ENCODE data around the gene TCF7. TPM values are rescaled to one million over a fixed set of nuclear protein-coding genes. Genes with fewer than 3 reads are reported as not detected.

Gene TCF7
- total RNA-seq, 1 experiment from 2014 or later: 18.2 TPM

- Histone ChIP-seq H3K23ac (ENCODE audit: insufficient read length, low read depth, low read length) (no peak overlapping the region), H3K9ac (ENCODE audit: extremely low read depth, insufficient read length, low read length) (no peak overlapping the region), H3K23me2 (ENCODE audit: insufficient read length, low read depth, low read length, poor library complexity, severe bottlenecking) (peaks cover 14% of the 10 kb centered on the region), H3K4ac (ENCODE audit: low read depth, low read length) (no peak overlapping the region), H3T11ph (ENCODE audit: low read length) (no peak overlapping the region), H3K9me3 (ENCODE audit: control insufficient read depth, low read depth, low read length) (no peaks in the 10 kb centered on the region), H2AFZ (ENCODE audit: low read length) (no peak overlapping the region), H3K79me2 (ENCODE audit: insufficient read depth, low read length) (no peaks in the 10 kb centered on the region), H4K91ac (ENCODE audit: insufficient read length, low read depth, low read length) (no peak overlapping the region), H3K79me1 (ENCODE audit: insufficient read depth, low read depth, low read length, poor library complexity, severe bottlenecking) (no peaks in the 10 kb centered on the region), H2BK12ac (ENCODE audit: insufficient read length, low read depth, low read length) (no peak overlapping the region), H3K27me3 (ENCODE audit: insufficient read depth, low read length) (peaks cover 22% of the 10 kb centered on the region), H3K18ac (ENCODE audit: insufficient read length, low read depth, low read length) (no peak overlapping the region), H3K27ac (ENCODE audit: insufficient read length, low read depth, low read length) (no peak overlapping the region), H2BK120ac (ENCODE audit: low read depth, low read length, poor library complexity, severe bottlenecking) (no peak overlapping the region), H3K4me2 (ENCODE audit: insufficient read depth, insufficient read length, low read length) (peak overlapping the region; percentile 29), H3K56ac (ENCODE audit: insufficient read length, low read depth, low read length) (no peak overlapping the region), H4K8ac (replicated peaks; ENCODE audit: insufficient read length, low read depth, low read length) (no peak overlapping the region), H2BK15ac (ENCODE audit: low read depth, low read length) (no peak overlapping the region), H2AK5ac (ENCODE audit: insufficient read length, low read length) (no peak overlapping the region), H3K4me1 (ENCODE audit: insufficient read depth, low read length) (no peaks in the 10 kb centered on the region), H2BK20ac (ENCODE audit: low read depth, low read length, poor library complexity, severe bottlenecking) (no peak overlapping the region), H2BK5ac (ENCODE audit: insufficient read length, low read length) (no peak overlapping the region), H3K14ac (ENCODE audit: insufficient read depth, low read length) (no peak overlapping the region; the same call in 1 of the 2 replicates), H4K20me1 (ENCODE audit: control insufficient read depth, insufficient read depth, insufficient read length) (peaks cover 3% of the 10 kb centered on the region), H4K5ac (ENCODE audit: insufficient read length, low read depth, low read length) (no peak overlapping the region)
- no peak overlapping the region for H3K27ac Mint-ChIP-seq
- no peak for TF ChIP-seq CTCF (conservative IDR thresholded peaks at IDR 0.05)
- H3K4me3 Mint-ChIP-seq: peak overlapping the region; percentile 73 to 82
- no peak for DNase-seq
- no peaks in the 10 kb centered on the region; a peak in 1 of 5 replicates for H3K9me3 Mint-ChIP-seq
- peaks cover 10% of the 10 kb centered on the region in 2 experiments for H3K4me1 Mint-ChIP-seq
- H3K36me3 Mint-ChIP-seq (ENCODE audit: insufficient read depth in 1 of 3, low read depth in 3 of 3): peaks cover 0 to 20% (median 11%) of the 10 kb centered on the region in 3 experiments; a peak in 4 of 7 replicates
- peaks cover 38% of the 10 kb centered on the region for H3K27me3 Mint-ChIP-seq (ENCODE audit: low read depth)
- WGBS (ENCODE audit: extremely low coverage, insufficient read length, low lambda C conversion rate): no CpG with 5 or more reads among the region's 13 CpGs
Observed at GRCh38 chr5:134115806-134116175, 1.3 kb downstream of the TCF7 start.

Data from H9 (cell line).